NCI-H187 treated with DMSO at 0.1 percent for 48 hours (cell line): ENCODE results near the gene ADD2.
A peak's percentile ranks its signal among the peaks of the same experiment; 100 is the strongest.

ENCODE experiments used
- DNase-seq: peaks from one replicate; lab custom pipeline; 2025; lab: John Stamatoyannopoulos, UW

The ADD2 gene

GRCh38 chr2:70785137-70785911 lies 17.3 kb upstream of the ADD2 start:
- DNase-seq: no peak

- no peak for DNase-seq
These were observed 16.3 kb upstream of the ADD2 start for GRCh38 chr2:70784320-70784719.

GRCh38 chr2:70779911-70780545 lies 12.0 kb upstream of the ADD2 start:
- DNase-seq: no peak

GRCh38 chr2:70779491-70779890 lies 11.5 kb upstream of the ADD2 start:
- DNase-seq: no peak

- no peak for DNase-seq
These were observed 10.7 kb upstream of the ADD2 start for GRCh38 chr2:70778676-70779075.

- no peak for DNase-seq
These were observed 9.4 kb upstream of the ADD2 start for GRCh38 chr2:70777450-70777849.

GRCh38 chr2:70776266-70776665 lies 8.3 kb upstream of the ADD2 start:
- DNase-seq: no peak

GRCh38 chr2:70775141-70775540 lies 7.1 kb upstream of the ADD2 start:
- no peak for DNase-seq

- no peak for DNase-seq
These were observed 4.6 kb upstream of the ADD2 start for GRCh38 chr2:70772486-70773155.

GRCh38 chr2:70771446-70771845 lies 3.4 kb upstream of the ADD2 start:
- no peak for DNase-seq

GRCh38 chr2:70769450-70769849 lies 1.4 kb upstream of the ADD2 start:
- DNase-seq: no peak

- no peak for DNase-seq
These were observed 638 bp upstream of the ADD2 start for GRCh38 chr2:70768590-70769085.

- no peak for DNase-seq
These were observed 811 bp downstream of the ADD2 start for GRCh38 chr2:70767079-70767698.

- DNase-seq: no peak
These were observed 1.5 kb downstream of the ADD2 start for GRCh38 chr2:70766357-70767078.

- DNase-seq: no peak
These were observed 2.5 kb downstream of the ADD2 start for GRCh38 chr2:70765507-70765906.

GRCh38 chr2:70759446-70759845 lies 8.6 kb downstream of the ADD2 start:
- no peak for DNase-seq

GRCh38 chr2:70757966-70758365 lies 10.0 kb downstream of the ADD2 start:
- no peak for DNase-seq

- no peak for DNase-seq
These were observed 10.6 kb downstream of the ADD2 start for GRCh38 chr2:70757360-70757759.

GRCh38 chr2:70756128-70756527 lies 11.9 kb downstream of the ADD2 start:
- DNase-seq: no peak

GRCh38 chr2:70753902-70754301 lies 14.1 kb downstream of the ADD2 start:
- DNase-seq: peak; percentile 95

- no peak for DNase-seq
These were observed 15.0 kb downstream of the ADD2 start for GRCh38 chr2:70753031-70753430.

GRCh38 chr2:70752396-70752795 lies 15.6 kb downstream of the ADD2 start:
- DNase-seq: no peak
